Measurements from ENCODE around the gene HSD17B4. TPM values are rescaled to one million over a fixed set of nuclear protein-coding genes. Genes with fewer than 3 reads are reported as not detected.
"Not testable (repeated sequence)": the region's sequence is repeated elsewhere in the genome, so short reads cannot be mapped to it uniquely, and the experiment has no call there.

The HSD17B4 gene
- total RNA-seq, 1 donor from 2014 or later = 204 TPM

DNA sequence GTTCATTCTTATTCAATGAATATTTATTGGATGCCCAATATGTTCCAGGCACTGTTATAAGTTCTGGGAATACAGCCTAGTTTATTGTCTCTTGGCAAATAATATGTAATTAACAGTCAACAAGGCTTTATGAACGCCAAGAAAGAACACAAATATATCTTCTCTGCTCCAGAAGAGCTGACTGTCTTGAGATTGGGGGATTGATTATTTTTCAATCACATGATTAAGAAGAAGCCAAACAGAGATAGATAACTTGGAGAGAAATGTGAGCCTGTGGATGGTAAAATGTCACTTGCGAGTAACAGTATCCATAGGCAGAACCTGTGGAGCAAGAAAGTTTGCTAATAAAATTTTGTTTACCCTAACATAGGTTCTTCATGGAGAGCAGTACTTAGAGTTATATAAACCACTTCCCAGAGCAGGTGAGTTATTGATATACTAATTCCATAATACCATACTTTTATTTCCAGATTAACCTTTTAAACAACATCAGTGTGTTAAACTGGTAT, 49.4 kb downstream of the HSD17B4 start:
- TF ChIP-seq, protein P1, sequence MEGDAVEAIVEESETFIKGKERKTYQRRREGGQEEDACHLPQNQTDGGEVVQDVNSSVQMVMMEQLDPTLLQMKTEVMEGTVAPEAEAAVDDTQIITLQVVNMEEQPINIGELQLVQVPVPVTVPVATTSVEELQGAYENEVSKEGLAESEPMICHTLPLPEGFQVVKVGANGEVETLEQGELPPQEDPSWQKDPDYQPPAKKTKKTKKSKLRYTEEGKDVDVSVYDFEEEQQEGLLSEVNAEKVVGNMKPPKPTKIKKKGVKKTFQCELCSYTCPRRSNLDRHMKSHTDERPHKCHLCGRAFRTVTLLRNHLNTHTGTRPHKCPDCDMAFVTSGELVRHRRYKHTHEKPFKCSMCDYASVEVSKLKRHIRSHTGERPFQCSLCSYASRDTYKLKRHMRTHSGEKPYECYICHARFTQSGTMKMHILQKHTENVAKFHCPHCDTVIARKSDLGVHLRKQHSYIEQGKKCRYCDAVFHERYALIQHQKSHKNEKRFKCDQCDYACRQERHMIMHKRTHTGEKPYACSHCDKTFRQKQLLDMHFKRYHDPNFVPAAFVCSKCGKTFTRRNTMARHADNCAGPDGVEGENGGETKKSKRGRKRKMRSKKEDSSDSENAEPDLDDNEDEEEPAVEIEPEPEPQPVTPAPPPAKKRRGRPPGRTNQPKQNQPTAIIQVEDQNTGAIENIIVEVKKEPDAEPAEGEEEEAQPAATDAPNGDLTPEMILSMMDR (conservative IDR thresholded peaks at IDR 0.05) = no peak
- H3K4me3 Mint-ChIP-seq = no peak overlapping the region
- no peaks in the 10 kb centered on the region for H3K27me3 Mint-ChIP-seq
- DNase-seq (ENCODE audit: extremely low spot score, unreplicated experiment) = no peak
- peaks cover 3% of the 10 kb centered on the region for H3K9me3 Mint-ChIP-seq
- no peak overlapping the region for H3K27ac Mint-ChIP-seq
- peaks cover 53% of the 10 kb centered on the region for H3K36me3 Mint-ChIP-seq
- H3K4me1 Mint-ChIP-seq (ENCODE audit: unreplicated experiment) = no peaks in the 10 kb centered on the region

DNA sequence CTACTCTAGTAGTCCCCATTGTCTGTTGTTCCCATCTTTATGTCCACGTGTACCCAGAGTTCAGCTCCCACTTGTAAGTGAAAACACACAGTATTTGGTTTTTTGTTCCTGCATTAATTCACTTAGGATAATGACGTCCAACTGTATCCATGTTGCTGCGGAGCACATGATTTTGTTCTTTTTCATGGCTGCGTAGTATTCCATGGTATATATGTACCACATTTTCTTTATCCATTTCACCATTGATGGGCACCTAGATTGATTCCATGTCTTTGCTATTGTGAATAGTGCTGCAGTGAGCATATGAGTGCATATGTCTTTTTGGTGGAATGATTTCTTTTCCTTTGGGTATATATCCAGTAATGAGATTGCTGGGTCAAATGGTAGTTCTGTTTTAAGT, 51.6 kb downstream of the HSD17B4 start:
- DNase-seq (ENCODE audit: extremely low spot score, unreplicated experiment); H3K4me1 Mint-ChIP-seq (ENCODE audit: unreplicated experiment): not testable (repeated sequence)

DNA sequence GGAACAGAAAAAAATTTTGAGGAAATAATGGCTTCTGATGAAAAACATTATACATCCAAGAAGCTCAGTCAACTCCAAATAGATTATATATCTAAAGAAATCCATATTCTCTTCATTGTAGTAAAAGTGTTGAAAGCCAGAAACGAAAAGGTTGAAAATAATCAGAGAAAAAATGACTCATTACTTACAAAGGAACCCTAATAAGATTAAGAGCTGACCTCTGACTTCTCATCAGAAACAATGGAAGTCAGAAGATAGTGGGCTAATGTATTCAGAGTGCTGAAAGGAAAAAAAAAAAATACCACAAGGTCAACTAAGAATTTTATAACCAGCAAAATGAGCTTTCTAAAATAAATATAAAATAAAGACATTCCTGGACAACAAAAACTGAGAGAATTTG, 60.0 kb downstream of the HSD17B4 start:
- Mint-ChIP-seq H3K4me3 (no peak overlapping the region), H3K27ac (no peak overlapping the region), H3K36me3 (peaks cover 44% of the 10 kb centered on the region), H3K27me3 (no peaks in the 10 kb centered on the region), H3K4me1 (ENCODE audit: unreplicated experiment) (no peaks in the 10 kb centered on the region), H3K9me3 (peaks cover 5% of the 10 kb centered on the region)
- no peak for DNase-seq (ENCODE audit: extremely low spot score, unreplicated experiment)
- TF ChIP-seq, protein P1 (conservative IDR thresholded peaks at IDR 0.05) = no peak

More for the DNA sequence above, 51.6 kb downstream of the HSD17B4 start:
- H3K36me3 Mint-ChIP-seq = peaks cover 58% of the 10 kb centered on the region
- not testable (repeated sequence) for H3K27ac Mint-ChIP-seq, H3K27me3 Mint-ChIP-seq, H3K4me3 Mint-ChIP-seq, H3K9me3 Mint-ChIP-seq

DNA sequence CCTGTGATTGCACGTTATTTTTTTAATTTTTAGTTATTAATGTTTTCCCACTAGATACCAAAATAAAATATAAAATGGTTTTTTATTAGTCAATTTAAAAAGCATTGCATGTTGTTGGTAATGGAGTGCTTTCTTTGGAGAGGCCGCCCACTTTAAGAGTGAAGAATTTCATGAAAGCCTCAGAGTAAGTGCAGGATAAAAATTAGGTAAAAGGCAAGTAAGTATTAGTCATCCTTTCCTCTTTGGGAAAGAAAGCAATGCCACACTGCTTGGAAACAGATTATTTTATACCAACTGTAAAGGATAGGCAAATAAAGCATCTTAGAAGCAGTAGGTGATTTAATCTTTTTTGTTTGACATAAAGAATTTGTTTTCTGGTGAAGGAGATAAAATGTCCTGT, 62.9 kb downstream of the HSD17B4 start:
- H3K9me3 Mint-ChIP-seq = peaks cover 5% of the 10 kb centered on the region

DNA sequence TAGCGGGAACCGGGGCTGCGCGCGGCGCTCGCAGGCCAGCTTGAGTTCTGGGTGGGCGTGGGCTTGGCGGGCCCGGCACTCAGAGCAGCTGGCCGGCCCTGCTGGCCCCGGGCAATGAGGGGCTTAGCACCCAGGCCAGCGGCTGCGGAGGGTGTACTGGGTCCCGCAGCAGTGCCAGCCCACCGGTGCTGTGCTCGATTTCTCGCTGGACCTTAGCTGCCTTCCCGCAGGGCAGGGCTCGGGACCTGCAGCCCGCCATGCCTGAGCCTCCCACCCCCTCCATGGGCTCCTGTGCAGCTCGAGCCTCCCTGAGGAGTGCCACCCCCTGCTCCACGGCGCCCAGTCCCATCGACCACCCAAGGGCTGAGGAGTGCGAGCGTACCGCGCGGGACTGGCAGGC, 64.8 kb downstream of the HSD17B4 start:
- H3K36me3 Mint-ChIP-seq = peaks cover 31% of the 10 kb centered on the region
- not testable (repeated sequence) for H3K4me3 Mint-ChIP-seq; H3K4me1 Mint-ChIP-seq (ENCODE audit: unreplicated experiment); H3K9me3 Mint-ChIP-seq; DNase-seq (ENCODE audit: extremely low spot score, unreplicated experiment); H3K27me3 Mint-ChIP-seq; H3K27ac Mint-ChIP-seq

More for the DNA sequence above, 62.9 kb downstream of the HSD17B4 start:
- H3K27me3 Mint-ChIP-seq = no peaks in the 10 kb centered on the region
- no peak overlapping the region for H3K27ac Mint-ChIP-seq
- no peaks in the 10 kb centered on the region for H3K4me1 Mint-ChIP-seq (ENCODE audit: unreplicated experiment)
- peaks cover 43% of the 10 kb centered on the region for H3K36me3 Mint-ChIP-seq
- TF ChIP-seq, protein P1 (conservative IDR thresholded peaks at IDR 0.05) = no peak
- H3K4me3 Mint-ChIP-seq = no peak overlapping the region
- DNase-seq (ENCODE audit: extremely low spot score, unreplicated experiment) = no peak

DNA sequence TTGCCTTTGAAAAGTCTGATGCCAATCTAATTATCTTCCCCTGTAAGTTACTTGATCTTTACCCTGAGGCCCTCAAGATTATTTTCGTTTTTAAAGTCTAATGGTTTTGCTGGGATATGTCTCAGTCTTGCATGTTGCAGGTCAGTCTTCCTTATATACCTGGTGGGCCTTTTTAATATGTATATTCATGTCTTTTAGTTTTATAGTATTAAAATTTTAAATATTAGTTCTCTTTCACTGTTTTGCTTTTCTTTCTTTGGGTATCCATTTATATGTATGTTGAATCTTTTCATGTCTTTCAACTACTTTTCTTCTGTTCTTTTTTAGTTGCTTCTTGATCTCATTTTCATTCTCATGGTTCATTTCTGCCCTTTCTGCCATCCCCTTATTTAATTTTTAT, 68.9 kb downstream of the HSD17B4 start:
- peaks cover 21% of the 10 kb centered on the region for H3K36me3 Mint-ChIP-seq
- DNase-seq (ENCODE audit: extremely low spot score, unreplicated experiment) = no peak
- no peaks in the 10 kb centered on the region for H3K4me1 Mint-ChIP-seq (ENCODE audit: unreplicated experiment)
- TF ChIP-seq, protein P1 (conservative IDR thresholded peaks at IDR 0.05) = no peak
- H3K27me3 Mint-ChIP-seq = no peaks in the 10 kb centered on the region
- no peaks in the 10 kb centered on the region for H3K9me3 Mint-ChIP-seq
- no peak overlapping the region for H3K27ac Mint-ChIP-seq
- no peak overlapping the region for H3K4me3 Mint-ChIP-seq

DNA sequence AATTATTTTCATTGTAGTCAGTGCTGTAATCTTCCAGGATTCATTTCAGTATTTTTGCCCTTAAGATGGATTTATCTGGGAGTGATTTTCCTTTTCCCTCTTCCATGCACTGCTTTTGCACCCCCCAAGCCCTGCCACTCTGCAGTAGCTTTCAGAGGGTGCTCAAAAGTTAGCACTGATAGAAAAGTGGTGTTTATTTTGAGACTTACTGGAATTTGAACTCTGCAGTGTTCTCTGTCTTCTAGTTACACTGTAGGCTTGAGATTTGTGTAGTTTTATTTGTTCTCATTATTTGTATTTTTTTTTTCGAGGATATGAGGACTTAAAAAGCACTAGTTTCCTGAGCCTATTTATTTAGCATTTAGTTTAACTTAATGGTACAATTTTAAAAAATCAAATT, 70.5 kb downstream of the HSD17B4 start:
- TF ChIP-seq, protein P1 (conservative IDR thresholded peaks at IDR 0.05) = no peak
- H3K4me1 Mint-ChIP-seq (ENCODE audit: unreplicated experiment) = no peaks in the 10 kb centered on the region
- no peak for DNase-seq (ENCODE audit: extremely low spot score, unreplicated experiment)
- no peaks in the 10 kb centered on the region for H3K27me3 Mint-ChIP-seq
- H3K36me3 Mint-ChIP-seq = peaks cover 15% of the 10 kb centered on the region
- H3K27ac Mint-ChIP-seq = no peak overlapping the region
- no peak overlapping the region for H3K4me3 Mint-ChIP-seq
- no peaks in the 10 kb centered on the region for H3K9me3 Mint-ChIP-seq
